Psoas muscle (tissue), 8 donors: ENCODE measurements around the gene CLIC4. TPM values are rescaled to one million over a fixed set of nuclear protein-coding genes. Genes with fewer than 3 reads are reported as not detected.

ENCODE experiments used
- ATAC-seq, 4 donors: fragments of 200-7000 bp; cut with Tn5 transposase; one replicate each; pipeline ENCODE4 v1.9.1; 2020; ENCODE audit warnings: moderate library complexity in 3 of 4, mild to moderate bottlenecking in 2 of 4
- DNase-seq, 2 donors: peaks; one replicate each; pipeline ENCODE4 v3.0.0-alpha.2; 2020
- H3K27ac ChIP-seq: fragments of 200-600 bp; one replicate; pipeline ENCODE4 v1.8.0; 2022
- H3K27me3 ChIP-seq, 3 donors: fragments of 200-600 bp in 1 of 3; one replicate each; pipeline versions ENCODE4 v1.6.1 to v1.8.0; 2013 to 2022; ENCODE audit warnings: low read length in 2 of 3, mild to moderate bottlenecking in 2 of 3, moderate library complexity in 1 of 3; ENCODE audit not compliant: insufficient read depth in 3 of 3
- H3K36me3 ChIP-seq, 2 donors: fragments of 200-600 bp in 1 of 2; one replicate each; pipeline versions ENCODE4 v1.6.1 to v1.8.0; 2013 to 2022; ENCODE audit warnings: low read depth in 1 of 2, mild to moderate bottlenecking in 1 of 2, moderate library complexity in 1 of 2; ENCODE audit not compliant: insufficient read depth in 1 of 2
- H3K4me1 ChIP-seq: fragments of 200-600 bp; one replicate; pipeline ENCODE4 v1.8.0; 2022
- H3K4me3 ChIP-seq: fragments of 200-600 bp; one replicate; pipeline ENCODE4 v1.8.0; 2022; ENCODE audit warnings: mild to moderate bottlenecking
- H3K9me3 ChIP-seq: fragments of 200-600 bp; one replicate; pipeline ENCODE4 v1.8.0; 2022
- CTCF ChIP-seq: fragments of 200-600 bp; IDR thresholded peaks from one replicate; pipeline ENCODE4 v1.8.0; 2022; ENCODE audit warnings: antibody characterized with exemption
- WGBS, 3 donors: extraction: QIAGEN DNeasy Blood & Tissue Kit; methylation state at CpG; one replicate each; pipeline versions ENCODE4 v1.1.6 to v1.1.7; 2013; 5-methylcytosine and 5-hydroxymethylcytosine counted together
- intact Hi-C, 2 donors: fragments of 100-400 bp; cut with DNase I; formaldehyde crosslinking; loops; one replicate each; pipeline versions ENCODE4 v1.11.0 to v1.14.2; 2022
- polyA plus RNA-seq, 3 donors: library from polyadenylated mRNA; stranded (reverse); fragments of 200-250 nt; gene quantifications; one replicate each; pipeline ENCODE4 v1.2.3, GENCODE V29; 2013
- total RNA-seq, 4 donors: library from RNA; stranded (reverse); fragmentation: NEBNext Ultra II Directional in 2 of 4; extraction: Animal tissue kit (Norgen Biotek cat#: 25700) in 2 of 4; gene quantifications; one replicate each; pipeline versions ENCODE4 v1.2.1 to v1.2.4, GENCODE V29; 2021 to 2023
- donor health status: healthy with polysubstance abuse.
- donor health status: DM: no; HTN: no; CAD: no; lungs with moderate emphysema.
- donor health status: Bipolar disorder and iron deficiency.
- donor health status: healthy.
- donor health status: DM: yes; HTN: yes; CAD: no.
- donor health status: DM: no; HTN: no; CAD: no.
- donor health status: DM: no; HTN: no; CAD: no.
- donor health status: DM: yes; HTN: yes; CAD: no.

CLIC4 gene
- total and polyA plus RNA-seq, 7 donors: 22.1 to 67.3 (median 44.8) TPM

- no peak for DNase-seq
- no peaks in the 10 kb centered on the region for H3K9me3 ChIP-seq
- no peak overlapping the region for H3K27ac ChIP-seq
- H3K4me3 ChIP-seq: no peak overlapping the region
- intact Hi-C loops: no loop called here
- no peaks in the 10 kb centered on the region for H3K36me3 ChIP-seq
- no peak for TF ChIP-seq CTCF
- H3K27me3 ChIP-seq: peaks cover 0 to 45% (median 5%) of the 10 kb centered on the region in 3 donors
- 76 to 78% (median 77%) methylated on average over 7 of the region's 7 CpGs for WGBS, 3 donors
- no peaks in the 10 kb centered on the region for H3K4me1 ChIP-seq
- no peak for ATAC-seq
These were observed 119.9 kb downstream of the CLIC4 start for GRCh38 chr1:24865168-24865567.

- WGBS, 3 donors: 79 to 89% (median 84%) methylated on average over 3 of the region's 3 CpGs
- no peak for TF ChIP-seq CTCF
- H3K36me3 ChIP-seq: no peaks in the 10 kb centered on the region
- H3K4me1 ChIP-seq: no peaks in the 10 kb centered on the region
- no peak for DNase-seq
- no peak for ATAC-seq
- H3K27ac ChIP-seq: no peak overlapping the region
- intact Hi-C loops: no loop called here
- H3K27me3 ChIP-seq: peaks cover 0 to 46% (median 6%) of the 10 kb centered on the region in 3 donors
- H3K9me3 ChIP-seq: no peaks in the 10 kb centered on the region
- no peak overlapping the region for H3K4me3 ChIP-seq
These were observed 120.3 kb downstream of the CLIC4 start for GRCh38 chr1:24865587-24865986.

- Histone ChIP-seq H3K4me1 (no peaks in the 10 kb centered on the region), H3K4me3 (no peak overlapping the region), H3K27ac (no peak overlapping the region), H3K36me3 (no peaks in the 10 kb centered on the region), H3K9me3 (no peaks in the 10 kb centered on the region), H3K27me3 (peaks cover 0 to 39% (median 6%) of the 10 kb centered on the region in 3 donors)
- TF ChIP-seq CTCF: no peak
- 71% methylated on average over 17 of the region's 17 CpGs for WGBS, 3 donors
- no peak for DNase-seq
- intact Hi-C loops: no loop called here
- no peak for ATAC-seq
These were observed 121.2 kb downstream of the CLIC4 start for GRCh38 chr1:24866211-24867083.

- no peak for DNase-seq
- Histone ChIP-seq H3K4me1 (no peaks in the 10 kb centered on the region), H3K4me3 (no peak overlapping the region), H3K27me3 (peaks cover 0 to 33% (median 6%) of the 10 kb centered on the region in 3 donors), H3K36me3 (no peaks in the 10 kb centered on the region), H3K27ac (no peak overlapping the region), H3K9me3 (no peaks in the 10 kb centered on the region)
- no peak for TF ChIP-seq CTCF
- 42 to 49% (median 48%) methylated on average over 18 of the region's 18 CpGs for WGBS, 3 donors
- intact Hi-C loops: no loop called here
- no peak for ATAC-seq
These were observed 122.0 kb downstream of the CLIC4 start for GRCh38 chr1:24867084-24867870.
